SK-N-SH (cell line): Measurements from ENCODE around the gene NPTX1. TPM values are rescaled to one million over a fixed set of nuclear protein-coding genes. Genes with fewer than 3 reads are reported as not detected.

Source experiments
- CTCF ChIA-PET: fragments of 300-600, 350-600 bp; formaldehyde crosslinking; extraction: SDS; loops from one replicate; lab custom pipeline; 2021; lab: Yijun Ruan, JAX
- POLR2A ChIA-PET: fragments of 350-600 bp; sonication (Branson Sonifier 250); formaldehyde crosslinking; extraction: SDS; loops from one replicate; lab custom pipeline; 2020; ENCODE audit warnings: antibody characterized with exemption, inconsistent platforms; lab: Yijun Ruan, JAX
- DNase-seq: peaks from one replicate; pipeline ENCODE4 v3.0.0; 2012
- H2AFZ ChIP-seq: fragments of 200-600 bp; sonication (generic); 2 replicates; pipeline ENCODE4 v1.8.1; 2016; ENCODE audit warnings: antibody characterized with exemption, mild to moderate bottlenecking, low read depth
- H3F3A ChIP-seq: fragments of 200-600 bp; sonication (generic); replicated peaks from 2 replicates; pipeline ENCODE3; 2016; ENCODE audit warnings: antibody characterized with exemption, mild to moderate bottlenecking; ENCODE audit not compliant: insufficient read depth
- H3K27ac ChIP-seq, 2 experiments: fragments of 200-500 bp in 1 of 2; fragments of 200-600 bp in 1 of 2; sonication (Bioruptor generic) in 1 of 2; sonication (generic), shearing (Covaris generic) in 1 of 2; 2 replicates each; pipeline versions ENCODE4 v1.5.1 to v1.6.1; 2014 to 2016; ENCODE audit warnings: low read depth in 2 of 2, inconsistent platforms in 1 of 2, low read length in 1 of 2, mild to moderate bottlenecking in 1 of 2, mixed read lengths in 1 of 2
- H3K27me3 ChIP-seq: fragments of 200-600 bp; sonication (generic), shearing (Covaris generic); 2 replicates; pipeline ENCODE4 v1.6.1; 2016; ENCODE audit warnings: mixed run types; ENCODE audit not compliant: insufficient read depth
- H3K36me3 ChIP-seq, 2 experiments: fragments of 200-500 bp in 1 of 2; fragments of 200-600 bp in 1 of 2; sonication (Bioruptor generic) in 1 of 2; sonication (generic) in 1 of 2; replicated peaks in 1 of 2; 2 replicates each; pipeline versions ENCODE3 to v1.5.1; 2014 to 2016; ENCODE audit warnings: low read length in 1 of 2, mild to moderate bottlenecking in 1 of 2; ENCODE audit not compliant: insufficient read depth in 2 of 2, control insufficient read depth in 1 of 2
- H3K4me1 ChIP-seq, 2 experiments: fragments of 200-500 bp in 1 of 2; fragments of 200-600 bp in 1 of 2; sonication (Bioruptor generic) in 1 of 2; sonication (generic), shearing (Covaris generic) in 1 of 2; 2 replicates each; pipeline versions ENCODE4 v1.5.1 to v1.6.1; 2014 to 2016; ENCODE audit warnings: low read depth in 1 of 2, low read length in 1 of 2, mixed run types in 1 of 2; ENCODE audit not compliant: insufficient read depth in 2 of 2, control insufficient read depth in 1 of 2
- H3K4me2 ChIP-seq: fragments of 200-600 bp; sonication (generic), shearing (Covaris generic); 2 replicates; pipeline ENCODE4 v1.6.1; 2017; ENCODE audit warnings: mixed run types
- H3K4me3 ChIP-seq, 2 experiments: fragments of 200-500 bp in 1 of 2; fragments of 200-600 bp in 1 of 2; sonication (Bioruptor generic) in 1 of 2; sonication (generic), shearing (Covaris generic) in 1 of 2; 2 replicates each; pipeline versions ENCODE4 v1.5.1 to v1.8.1; 2014 to 2016; ENCODE audit warnings: low read depth in 2 of 2, inconsistent platforms in 1 of 2, low read length in 1 of 2, mild to moderate bottlenecking in 1 of 2, mixed read lengths in 1 of 2, moderate library complexity in 1 of 2
- H3K79me2 ChIP-seq: fragments of 200-600 bp; sonication (generic); 2 replicates; pipeline ENCODE4 v1.8.1; 2017; ENCODE audit warnings: mild to moderate bottlenecking; ENCODE audit not compliant: insufficient read depth
- H3K9ac ChIP-seq: fragments of 200-600 bp; sonication (generic); 2 replicates; pipeline ENCODE4 v1.6.1; 2017; ENCODE audit warnings: mixed run types
- H3K9me2 ChIP-seq: fragments of 200-600 bp; sonication (generic); 2 replicates; pipeline ENCODE4 v1.6.1; 2017; ENCODE audit warnings: mixed run types
- H3K9me3 ChIP-seq: fragments of 200-600 bp; sonication (generic); 2 replicates; pipeline ENCODE4 v1.6.1; 2017; ENCODE audit warnings: mixed run types, mild to moderate bottlenecking, moderate library complexity
- H4K20me1 ChIP-seq: fragments of 200-600 bp; sonication (generic); 2 replicates; pipeline ENCODE4 v1.6.1; 2017; ENCODE audit warnings: mild to moderate bottlenecking, mixed run types; ENCODE audit not compliant: insufficient read depth
- CHD2 ChIP-seq: fragments of 150-350 bp; IDR thresholded peaks from 2 replicates; pipeline ENCODE4 v1.6.1; 2018; ENCODE audit warnings: low read length; ENCODE audit not compliant: partially characterized antibody
- EP300 ChIP-seq, 2 experiments: IDR thresholded peaks; 2 replicates each; pipeline versions ENCODE4 v1.4.0 to v1.6.1; 2012; ENCODE audit warnings: borderline replicate concordance in 1 of 2, low read depth in 1 of 2, low read length in 1 of 2
- EZH2phosphoT487 ChIP-seq: fragments of 200-600 bp; sonication (generic); IDR thresholded peaks from 2 replicates; pipeline ENCODE4 v1.6.1; 2017; ENCODE audit warnings: low read depth, mixed run types, mild to moderate bottlenecking, antibody characterized with exemption, moderate library complexity, borderline replicate concordance
- IRF3 ChIP-seq: fragments of 150-350 bp; IDR thresholded peaks from 2 replicates; pipeline ENCODE4 v1.6.1; 2016; ENCODE audit warnings: mild to moderate bottlenecking, low read depth, low read length
- PBX3 ChIP-seq: IDR thresholded peaks from 2 replicates; pipeline ENCODE4; 2012
- REST ChIP-seq: IDR thresholded peaks from 2 replicates; pipeline ENCODE4 v1.6.1; 2012; ENCODE audit warnings: mild to moderate bottlenecking, low read depth, low read length, moderate library complexity
- RFX5 ChIP-seq: IDR thresholded peaks from 2 replicates; pipeline ENCODE4 v1.6.1; 2012; ENCODE audit warnings: mild to moderate bottlenecking, improper control_type of control experiment, low read length
- SIN3A ChIP-seq: IDR thresholded peaks from 2 replicates; pipeline ENCODE4 v1.6.1; 2012; ENCODE audit warnings: low read depth, mild to moderate bottlenecking, low read length, moderate library complexity, borderline replicate concordance
- SMC3 ChIP-seq: IDR thresholded peaks from 2 replicates; pipeline ENCODE4 v1.6.1; 2012; ENCODE audit warnings: low read depth, low read length, improper control_type of control experiment
- TAF1 ChIP-seq: IDR thresholded peaks from 2 replicates; pipeline ENCODE4 v1.6.1; 2012; ENCODE audit warnings: low read depth, mild to moderate bottlenecking, low read length, moderate library complexity, borderline replicate concordance
- USF1 ChIP-seq: IDR thresholded peaks from 2 replicates; pipeline ENCODE4 v1.4.0; 2012; ENCODE audit warnings: low read depth, borderline replicate concordance
- ZBTB33 ChIP-seq: IDR thresholded peaks from 2 replicates; pipeline ENCODE4 v1.4.0; 2012; ENCODE audit warnings: low read depth, borderline replicate concordance
- WGBS: methylation state at CpG from one replicate; pipeline ENCODE4 v1.1.6; 2017; ENCODE audit warnings: low lambda C conversion rate; 5-methylcytosine and 5-hydroxymethylcytosine counted together
- polyA plus RNA-seq, 3 experiments: library from polyadenylated mRNA; depleted of rRNA; stranded (reverse); fragments of >200 nt; gene quantifications; 2 replicates each; pipeline ENCODE4 v1.2.3, GENCODE V29; 2012

NPTX1 gene
- polyA plus RNA-seq, 1 of the 3 experiments (the other 2 are of a cell fraction) = 0.05 TPM

- Histone ChIP-seq H3F3A (peaks cover 6% of the 10 kb centered on the region), H3K4me1 (no peaks in the 10 kb centered on the region; a peak in 1 of 4 replicates), H3K27ac (no peak overlapping the region), H3K9ac (no peak overlapping the region), H3K79me2 (no peaks in the 10 kb centered on the region), H3K9me2 (no peaks in the 10 kb centered on the region), H4K20me1 (no peaks in the 10 kb centered on the region), H3K4me3 (no peak overlapping the region), H3K4me2 (no peak overlapping the region), H3K27me3 (no peaks in the 10 kb centered on the region), H3K36me3 (peaks cover 3 to 24% of the 10 kb centered on the region in 2 experiments), H2AFZ (no peak overlapping the region), H3K9me3 (no peaks in the 10 kb centered on the region)
- TF ChIP-seq CHD2 (no peak), IRF3 (no peak)
- POLR2A ChIA-PET = interaction anchor here (0.7 to 1.3 kb wide), 4 partner anchors 10 to 27 kb away, joined by 3 to 4 read pairs (median 3); no protein-coding TSS in a partner anchor
- CTCF ChIA-PET = interaction anchor here (0.5 to 6.5 kb wide), 100 partner anchors 10 to 674 kb away, joined by 3 to 81 read pairs (median 4); partner anchors contain the start of genes ENDOV, NPTX1 and RPTOR
- 85% methylated on average over 21 of the region's 27 CpGs for WGBS
- peak; percentile 56 for DNase-seq
Measured at GRCh38 chr17:80427366-80428282, 48.8 kb downstream of the NPTX1 start.

- 36% methylated on average over 18 of the region's 24 CpGs for WGBS
- no peaks in the 10 kb centered on the region for H3K9me2 ChIP-seq
- no peak overlapping the region for H2AFZ ChIP-seq
- H3K9me3 ChIP-seq = no peaks in the 10 kb centered on the region
- H3K4me2 ChIP-seq = no peak overlapping the region
- H3K36me3 ChIP-seq = peaks cover 3 to 24% of the 10 kb centered on the region in 2 experiments
- no peak overlapping the region for H3K9ac ChIP-seq
- no peaks in the 10 kb centered on the region; a peak in 1 of 4 replicates for H3K4me1 ChIP-seq
- POLR2A ChIA-PET = interaction anchor here (0.7 to 1.3 kb wide), 3 partner anchors 10 to 28 kb away, joined by 3 to 4 read pairs (median 3); no protein-coding TSS in a partner anchor
- no peaks in the 10 kb centered on the region for H4K20me1 ChIP-seq
- H3K27me3 ChIP-seq = no peaks in the 10 kb centered on the region
- DNase-seq = peak; percentile 98
- no peak overlapping the region; a peak in 1 of 4 replicates for H3K4me3 ChIP-seq
- H3K79me2 ChIP-seq = no peaks in the 10 kb centered on the region
- CTCF ChIA-PET = interaction anchor here (0.5 to 6.5 kb wide), 98 partner anchors 10 to 675 kb away, joined by 3 to 81 read pairs (median 4); partner anchors contain the start of genes ENDOV, NPTX1 and RPTOR
- peaks cover 6% of the 10 kb centered on the region for H3F3A ChIP-seq
- H3K27ac ChIP-seq = no peak overlapping the region
- TF ChIP-seq SMC3 = peak; percentile 98
- TF ChIP-seq CHD2 = no peak
- TF ChIP-seq RFX5 = no peak
- TF ChIP-seq USF1 = no peak
- no peak for TF ChIP-seq EZH2phosphoT487
- TF ChIP-seq ZBTB33 = no peak
- no peak for TF ChIP-seq REST
- TF ChIP-seq SIN3A = no peak
- no peak for TF ChIP-seq TAF1
- no peak for TF ChIP-seq PBX3
- no peak for TF ChIP-seq EP300 (IDR thresholded peaks at IDR 0.05; ENCODE audit: borderline replicate concordance in 1 of 2, low read depth in 1 of 2, low read length in 1 of 2)
Measured at GRCh38 chr17:80426671-80427326, 49.6 kb downstream of the NPTX1 start.
